OCI-LY3 (cell line): ENCODE results near the gene SLC25A48.

Experiments
- EZH2phosphoT487 ChIP-seq: fragments of 200-600 bp; shearing (Covaris generic); IDR thresholded peaks from 2 replicates; pipeline ENCODE4 v1.6.1; 2018; ENCODE audit warnings: antibody characterized with exemption, mixed run types, low read depth
- TF ChIP-seq, protein P1 (sequence below): fragments of 200-600, 300-600 bp; sonication (generic); IDR thresholded peaks from 2 replicates; pipeline ENCODE4 v1.5.1; 2014; ENCODE audit warnings: antibody characterized with exemption, low read length, low read depth

DNA sequence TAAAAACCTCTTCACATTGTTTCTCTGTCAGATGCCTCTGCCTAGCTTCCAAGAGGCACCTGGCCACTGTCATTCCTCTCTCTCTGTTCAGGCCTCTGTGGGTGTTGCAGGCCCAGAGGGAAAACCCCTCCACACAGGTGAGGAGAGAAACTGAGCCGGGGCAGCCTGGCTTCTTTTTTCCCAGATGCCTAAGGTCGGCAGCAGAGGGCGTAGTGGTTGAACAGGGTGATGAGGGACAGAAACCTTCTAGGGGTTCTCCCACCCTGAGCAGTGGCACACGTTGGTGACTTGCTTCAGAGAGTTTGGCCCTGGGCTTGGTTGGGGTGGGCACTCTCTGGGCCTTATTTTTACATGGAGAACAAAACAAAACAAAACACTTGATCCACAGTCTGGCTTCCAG lies 49.0 kb downstream of the SLC25A48 start:
- TF ChIP-seq, protein P1, sequence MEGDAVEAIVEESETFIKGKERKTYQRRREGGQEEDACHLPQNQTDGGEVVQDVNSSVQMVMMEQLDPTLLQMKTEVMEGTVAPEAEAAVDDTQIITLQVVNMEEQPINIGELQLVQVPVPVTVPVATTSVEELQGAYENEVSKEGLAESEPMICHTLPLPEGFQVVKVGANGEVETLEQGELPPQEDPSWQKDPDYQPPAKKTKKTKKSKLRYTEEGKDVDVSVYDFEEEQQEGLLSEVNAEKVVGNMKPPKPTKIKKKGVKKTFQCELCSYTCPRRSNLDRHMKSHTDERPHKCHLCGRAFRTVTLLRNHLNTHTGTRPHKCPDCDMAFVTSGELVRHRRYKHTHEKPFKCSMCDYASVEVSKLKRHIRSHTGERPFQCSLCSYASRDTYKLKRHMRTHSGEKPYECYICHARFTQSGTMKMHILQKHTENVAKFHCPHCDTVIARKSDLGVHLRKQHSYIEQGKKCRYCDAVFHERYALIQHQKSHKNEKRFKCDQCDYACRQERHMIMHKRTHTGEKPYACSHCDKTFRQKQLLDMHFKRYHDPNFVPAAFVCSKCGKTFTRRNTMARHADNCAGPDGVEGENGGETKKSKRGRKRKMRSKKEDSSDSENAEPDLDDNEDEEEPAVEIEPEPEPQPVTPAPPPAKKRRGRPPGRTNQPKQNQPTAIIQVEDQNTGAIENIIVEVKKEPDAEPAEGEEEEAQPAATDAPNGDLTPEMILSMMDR = peak; percentile 42
- TF ChIP-seq EZH2phosphoT487 = no peak
